Measurements from ENCODE around the gene SLX9. TPM values are rescaled to one million over a fixed set of nuclear protein-coding genes. Genes with fewer than 3 reads are reported as not detected.
A peak's percentile ranks its signal among the peaks of the same experiment; 100 is the strongest.

Gene SLX9
- total RNA-seq, 3 donors from 2014 or later = 15.8 to 17.7 (median 17.0) TPM

DNA sequence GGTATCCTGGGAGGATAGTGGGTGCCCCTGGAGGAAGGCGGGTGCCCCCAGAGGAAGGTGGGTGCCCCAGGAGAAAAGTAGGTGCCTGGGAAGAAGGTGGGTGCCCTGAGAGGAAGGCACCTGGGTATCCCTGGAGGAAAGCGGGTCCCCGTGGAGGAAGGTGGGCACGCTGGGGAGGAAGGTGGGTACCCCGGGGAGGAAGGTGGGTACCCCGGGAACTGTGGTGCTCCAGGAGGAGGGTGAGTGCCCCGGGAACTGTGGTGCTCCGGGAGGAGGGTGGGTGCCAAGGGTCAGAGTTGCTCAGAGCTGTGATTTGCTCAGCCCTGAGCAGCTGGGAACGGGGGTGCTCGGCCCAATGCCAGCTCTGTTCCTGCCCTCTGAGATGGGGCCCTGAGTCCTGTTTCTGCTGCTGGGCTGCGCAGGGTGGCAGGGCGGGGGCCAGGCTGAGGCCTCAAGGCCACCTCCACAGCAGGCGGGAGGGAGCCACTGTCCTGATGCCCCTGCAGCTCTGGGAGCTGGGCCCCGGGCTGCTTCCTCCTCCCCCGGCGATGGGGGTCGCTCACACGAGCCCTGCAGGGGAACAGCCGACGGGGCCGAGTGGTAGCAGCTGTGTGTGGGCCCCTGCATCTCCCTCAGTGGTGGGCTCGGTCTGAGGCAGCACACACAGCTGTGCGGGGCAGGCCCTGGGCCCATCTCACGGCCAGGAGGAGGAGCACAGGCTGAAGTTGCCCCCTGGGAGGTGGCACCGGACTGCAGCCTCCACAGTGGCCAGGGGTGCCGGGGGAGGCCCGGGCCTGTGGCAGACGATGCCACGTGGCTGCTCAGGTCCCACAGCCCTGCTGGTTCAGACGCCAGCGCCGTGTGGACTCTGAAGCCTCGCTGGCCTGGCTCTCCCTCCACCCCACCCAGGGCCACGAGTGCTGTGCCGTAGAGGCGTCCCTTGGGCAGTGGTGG, 57.4 kb downstream of the SLX9 start:
- Histone ChIP-seq H3K4me3 (no peak overlapping the region), H3K27ac (no peak overlapping the region), H3K27me3 (no peaks in the 10 kb centered on the region), H3K36me3 (no peaks in the 10 kb centered on the region), H3K9me3 (no peaks in the 10 kb centered on the region), H3K4me1 (peaks cover 9 to 19% of the 10 kb centered on the region in 2 donors)
- TF ChIP-seq, protein P1, sequence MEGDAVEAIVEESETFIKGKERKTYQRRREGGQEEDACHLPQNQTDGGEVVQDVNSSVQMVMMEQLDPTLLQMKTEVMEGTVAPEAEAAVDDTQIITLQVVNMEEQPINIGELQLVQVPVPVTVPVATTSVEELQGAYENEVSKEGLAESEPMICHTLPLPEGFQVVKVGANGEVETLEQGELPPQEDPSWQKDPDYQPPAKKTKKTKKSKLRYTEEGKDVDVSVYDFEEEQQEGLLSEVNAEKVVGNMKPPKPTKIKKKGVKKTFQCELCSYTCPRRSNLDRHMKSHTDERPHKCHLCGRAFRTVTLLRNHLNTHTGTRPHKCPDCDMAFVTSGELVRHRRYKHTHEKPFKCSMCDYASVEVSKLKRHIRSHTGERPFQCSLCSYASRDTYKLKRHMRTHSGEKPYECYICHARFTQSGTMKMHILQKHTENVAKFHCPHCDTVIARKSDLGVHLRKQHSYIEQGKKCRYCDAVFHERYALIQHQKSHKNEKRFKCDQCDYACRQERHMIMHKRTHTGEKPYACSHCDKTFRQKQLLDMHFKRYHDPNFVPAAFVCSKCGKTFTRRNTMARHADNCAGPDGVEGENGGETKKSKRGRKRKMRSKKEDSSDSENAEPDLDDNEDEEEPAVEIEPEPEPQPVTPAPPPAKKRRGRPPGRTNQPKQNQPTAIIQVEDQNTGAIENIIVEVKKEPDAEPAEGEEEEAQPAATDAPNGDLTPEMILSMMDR (IDR thresholded peaks at IDR 0.05) = no peak
- no peak for TF ChIP-seq POLR2AphosphoS5 (IDR thresholded peaks at IDR 0.05)
- no peak for TF ChIP-seq POLR2A (IDR thresholded peaks at IDR 0.05)
- DNase-seq (ENCODE audit: low spot score in 2 of 2) = no peak
- intact Hi-C loops (cut with DNase I; ENCODE audit: low total_unique reads) = no loop called here

DNA sequence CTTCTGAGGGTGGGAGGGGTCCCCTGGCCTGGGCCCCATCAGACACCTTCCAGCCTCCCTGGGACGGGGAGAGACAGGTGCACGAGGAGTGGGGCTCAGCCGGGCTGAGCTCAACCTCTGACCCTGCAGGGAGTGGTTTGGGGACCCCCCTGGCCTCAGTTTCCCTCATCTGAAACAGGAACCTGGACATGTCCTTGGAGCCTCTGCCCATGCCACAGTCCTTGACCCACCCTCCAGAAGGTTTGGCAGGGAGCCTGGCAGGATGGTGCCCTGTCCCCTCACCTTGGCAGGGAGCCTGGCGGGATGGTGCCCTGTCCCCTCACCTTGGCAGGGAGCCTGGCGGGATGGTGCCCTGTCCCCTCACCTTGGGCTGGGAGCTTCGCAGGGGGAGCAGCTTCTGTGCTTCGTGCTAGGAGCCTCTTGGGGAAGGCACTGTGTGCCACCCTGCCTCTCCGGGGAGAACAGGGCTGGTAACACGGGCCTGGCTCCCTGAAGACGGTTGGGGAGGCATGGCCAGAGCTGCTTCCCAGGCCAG, 58.3 kb downstream of the SLX9 start:
- no peaks in the 10 kb centered on the region for H3K27me3 ChIP-seq
- intact Hi-C loops (cut with DNase I; ENCODE audit: low total_unique reads) = no loop called here
- no peak for TF ChIP-seq POLR2AphosphoS5 (IDR thresholded peaks at IDR 0.05)
- no peak for TF ChIP-seq POLR2A (IDR thresholded peaks at IDR 0.05)

DNA sequence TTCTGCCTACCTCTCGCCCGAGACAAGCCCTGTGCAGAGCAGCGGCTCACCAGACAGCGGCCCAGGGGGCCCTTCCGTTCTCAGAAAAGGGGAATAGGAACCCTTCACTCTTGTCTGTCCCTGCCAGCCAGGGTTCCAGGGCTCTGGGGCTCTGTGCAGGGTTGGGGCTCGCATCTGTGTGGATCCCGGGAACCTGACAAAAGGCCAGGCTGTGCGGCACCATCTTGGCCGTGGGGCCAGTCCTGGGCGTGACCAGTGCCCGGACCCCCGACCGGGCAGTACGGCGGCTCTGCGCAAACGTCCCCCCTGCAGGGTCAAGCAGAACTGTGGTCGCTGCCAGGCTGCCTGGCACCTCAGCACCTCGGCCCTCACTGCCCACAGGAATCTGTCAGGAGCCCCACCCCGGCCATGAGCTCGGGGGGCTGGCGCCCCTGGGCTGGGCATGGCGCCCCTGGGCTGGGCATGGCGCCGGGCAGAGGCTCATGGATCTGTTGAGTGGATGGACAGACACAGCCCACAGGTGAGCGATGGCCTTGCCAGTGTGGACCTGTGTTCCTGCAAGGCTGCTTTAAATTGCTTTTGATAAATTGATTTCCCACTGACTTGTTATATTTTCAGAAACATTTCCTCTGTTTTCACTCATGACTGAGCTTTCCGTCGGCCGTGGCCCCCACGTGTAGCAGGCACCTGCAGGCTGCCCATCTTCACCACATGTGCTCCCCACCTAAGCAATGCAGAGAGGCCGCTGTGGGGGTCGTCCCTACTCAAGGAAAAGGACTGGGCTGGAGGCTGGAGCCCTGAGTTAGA, 59.0 kb downstream of the SLX9 start:
- no peak for DNase-seq (ENCODE audit: low spot score in 2 of 2)
- Histone ChIP-seq H3K4me1 (peaks cover 9 to 19% of the 10 kb centered on the region in 2 donors), H3K27me3 (no peaks in the 10 kb centered on the region), H3K9me3 (no peaks in the 10 kb centered on the region), H3K27ac (no peak overlapping the region), H3K36me3 (no peaks in the 10 kb centered on the region), H3K4me3 (no peak overlapping the region)
- intact Hi-C loops (cut with DNase I; ENCODE audit: low total_unique reads) = no loop called here
- TF ChIP-seq POLR2A (IDR thresholded peaks at IDR 0.05) (no peak), POLR2AphosphoS5 (IDR thresholded peaks at IDR 0.05) (no peak)
- TF ChIP-seq, protein P1 (IDR thresholded peaks at IDR 0.05) = no peak

More for the DNA sequence above, 58.3 kb downstream of the SLX9 start:
- Histone ChIP-seq H3K9me3 (no peaks in the 10 kb centered on the region), H3K4me1 (peaks cover 9 to 19% of the 10 kb centered on the region in 2 donors), H3K36me3 (no peaks in the 10 kb centered on the region), H3K27ac (no peak overlapping the region), H3K4me3 (no peak overlapping the region)
- no peak for DNase-seq (ENCODE audit: low spot score in 2 of 2)

DNA sequence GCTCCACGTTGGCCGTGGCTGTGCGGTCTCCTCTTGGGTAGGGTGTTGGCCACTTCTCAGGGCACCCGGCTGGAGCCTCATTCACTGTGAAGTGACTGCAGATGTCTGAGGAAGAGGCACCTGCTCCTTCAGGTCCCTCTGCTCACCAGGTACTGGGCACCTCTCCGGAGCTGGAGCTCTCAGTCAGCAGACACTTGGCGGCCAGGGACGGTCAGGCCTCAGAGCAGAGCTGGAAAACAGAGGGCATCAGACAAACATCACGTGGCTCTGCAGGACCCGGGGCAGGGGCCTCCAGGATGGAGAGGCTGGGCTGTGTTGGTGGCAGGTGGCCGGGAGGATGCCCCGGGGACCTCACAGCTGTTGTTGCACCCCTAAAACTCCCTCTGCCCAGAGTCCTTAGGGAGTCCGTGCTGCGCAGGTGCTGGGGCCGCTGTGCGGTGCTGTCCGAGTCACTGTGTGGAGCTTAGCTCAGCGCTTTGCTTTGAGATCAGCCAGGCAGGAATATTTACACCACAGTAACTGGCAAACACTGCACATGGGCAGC, 59.7 kb downstream of the SLX9 start:
- TF ChIP-seq POLR2AphosphoS5 (IDR thresholded peaks at IDR 0.05) (no peak), POLR2A (IDR thresholded peaks at IDR 0.05) (no peak)
- TF ChIP-seq, protein P1 (IDR thresholded peaks at IDR 0.05) = no peak
- Histone ChIP-seq H3K4me3 (no peak overlapping the region), H3K9me3 (no peaks in the 10 kb centered on the region), H3K4me1 (peaks cover 9 to 16% of the 10 kb centered on the region in 2 donors), H3K27ac (peak overlapping the region; percentile 30 to 58), H3K27me3 (no peaks in the 10 kb centered on the region), H3K36me3 (no peaks in the 10 kb centered on the region)
- no peak for DNase-seq (ENCODE audit: low spot score in 2 of 2)
- intact Hi-C loops (cut with DNase I; ENCODE audit: low total_unique reads) = no loop called here

DNA sequence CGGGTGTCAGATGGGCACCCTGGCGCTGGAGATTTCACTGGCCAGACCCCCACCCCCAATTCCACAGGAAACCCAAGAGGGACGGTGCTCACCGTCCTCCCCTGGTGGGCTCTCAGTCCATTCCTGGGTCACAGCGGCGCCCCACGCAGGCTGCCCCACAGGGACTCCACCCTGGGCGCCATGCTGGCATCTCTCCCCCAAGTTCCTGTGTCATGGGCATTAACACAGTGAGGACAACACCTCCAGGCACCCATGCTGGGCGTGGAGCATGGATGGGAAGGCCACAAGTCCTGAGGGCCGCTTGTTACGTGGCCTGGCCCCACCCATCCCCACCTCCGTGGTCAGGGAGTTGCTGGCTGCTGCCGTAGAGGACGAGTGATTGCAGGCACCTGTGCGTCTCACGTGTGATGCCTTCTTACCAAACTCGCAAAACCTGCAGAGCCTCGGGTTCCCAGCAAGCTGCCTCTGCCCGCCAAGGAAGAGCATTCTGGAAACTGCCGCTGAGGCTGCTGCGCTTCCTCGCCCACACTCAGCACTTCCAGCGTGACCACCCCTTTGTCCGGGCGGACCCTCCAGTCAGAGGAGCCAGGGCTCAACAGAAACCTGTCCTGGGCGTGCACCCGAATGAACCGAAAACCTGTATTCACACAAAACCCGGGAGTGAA, 60.3 kb downstream of the SLX9 start:
- peaks cover 5 to 12% of the 10 kb centered on the region in 2 donors for H3K4me1 ChIP-seq
- peak in 1 of 2 donors; percentile 76 for DNase-seq (ENCODE audit: low spot score in 2 of 2)
- intact Hi-C loops (cut with DNase I; ENCODE audit: low total_unique reads) = no loop called here
- peak overlapping the region; percentile 61 to 74 for H3K27ac ChIP-seq
- TF ChIP-seq, protein P1 (IDR thresholded peaks at IDR 0.05) = no peak
- TF ChIP-seq POLR2AphosphoS5 (IDR thresholded peaks at IDR 0.05) (no peak), POLR2A (IDR thresholded peaks at IDR 0.05) (no peak)
- H3K4me3 ChIP-seq = peak overlapping the region in 2 of 3 donors; percentile 38 to 56
- H3K27me3 ChIP-seq = no peaks in the 10 kb centered on the region
- no peaks in the 10 kb centered on the region for H3K9me3 ChIP-seq
- H3K36me3 ChIP-seq = no peaks in the 10 kb centered on the region

All from breast epithelium (tissue), 4 donors.